ENCODE measurements around the gene ASTN2. TPM values are rescaled to one million over a fixed set of nuclear protein-coding genes. Genes with fewer than 3 reads are reported as not detected.

ASTN2 gene
- total RNA-seq, 3 donors from 2014 or later, result 1.7 to 1.8 (median 1.7) TPM

DNA sequence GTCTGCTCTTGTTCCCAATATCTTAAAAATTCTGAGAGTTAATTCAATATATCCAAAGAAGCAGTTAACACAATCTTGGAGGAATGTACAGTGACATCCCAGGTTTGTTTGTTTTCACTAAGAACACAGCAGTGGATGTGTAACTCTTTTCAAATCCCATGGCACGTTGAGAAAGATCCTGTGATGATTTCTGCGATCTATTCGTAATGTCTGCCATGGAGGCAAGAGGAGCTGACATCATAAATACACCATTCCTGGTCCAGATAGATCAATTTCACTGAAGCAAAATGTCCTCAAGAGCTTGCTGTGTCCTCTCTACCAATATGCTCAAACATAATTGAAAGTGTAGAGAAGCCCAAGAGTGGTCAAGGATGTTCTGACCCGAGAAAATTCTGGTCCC is 980.5 kb downstream of the ASTN2 start:
- H3K4me1 Mint-ChIP-seq (ENCODE audit: low read depth), result no peaks in the 10 kb centered on the region
- H3K36me3 Mint-ChIP-seq (ENCODE audit: insufficient read depth), result peaks cover 16% of the 10 kb centered on the region
- H3K27me3 Mint-ChIP-seq (ENCODE audit: low read depth), result no peaks in the 10 kb centered on the region
- DNase-seq (no peak), ATAC-seq (no peak)
- no peak overlapping the region for H3K4me3 Mint-ChIP-seq
- no peaks in the 10 kb centered on the region for H3K9me3 Mint-ChIP-seq

- peaks cover 13% of the 10 kb centered on the region for H3K36me3 Mint-ChIP-seq (ENCODE audit: insufficient read depth)
- H3K9me3 Mint-ChIP-seq, result no peaks in the 10 kb centered on the region
Observed at GRCh38 chr9:116432051-116432450, 982.8 kb downstream of the ASTN2 start.

DNA sequence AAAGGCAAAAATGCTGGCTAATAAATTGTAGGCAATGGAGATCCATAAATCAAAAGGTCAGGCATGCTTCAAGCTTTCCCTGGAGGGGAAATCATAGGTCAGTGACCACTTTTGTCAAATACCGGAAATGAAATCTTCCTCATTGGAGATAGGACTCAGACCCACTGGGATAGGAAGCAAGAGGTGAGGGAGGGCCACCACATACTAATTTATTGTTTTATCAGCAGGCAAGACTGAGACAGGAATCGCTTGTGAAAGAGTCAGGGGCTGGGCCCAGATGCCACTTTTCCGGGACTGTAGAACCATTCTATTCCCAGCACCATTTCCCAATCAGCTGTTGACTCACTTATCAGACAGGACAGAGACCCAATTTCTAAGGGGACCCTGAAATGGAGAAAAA is 984.0 kb downstream of the ASTN2 start:
- H3K9me3 Mint-ChIP-seq, result no peaks in the 10 kb centered on the region
- H3K27me3 Mint-ChIP-seq (ENCODE audit: low read depth), result no peaks in the 10 kb centered on the region
- ATAC-seq, result no peak
- H3K4me3 Mint-ChIP-seq, result no peak overlapping the region
- DNase-seq, result no peak
- H3K4me1 Mint-ChIP-seq (ENCODE audit: low read depth), result no peaks in the 10 kb centered on the region
- peaks cover 11% of the 10 kb centered on the region for H3K36me3 Mint-ChIP-seq (ENCODE audit: insufficient read depth)

More at GRCh38 chr9:116432051-116432450, 982.8 kb downstream of the ASTN2 start:
- DNase-seq (no peak), ATAC-seq (no peak)
- H3K4me1 Mint-ChIP-seq (ENCODE audit: low read depth), result no peaks in the 10 kb centered on the region
- H3K4me3 Mint-ChIP-seq, result no peak overlapping the region
- no peaks in the 10 kb centered on the region for H3K27me3 Mint-ChIP-seq (ENCODE audit: low read depth)

- Mint-ChIP-seq H3K36me3 (ENCODE audit: insufficient read depth) (peaks cover 18% of the 10 kb centered on the region), H3K9me3 (no peaks in the 10 kb centered on the region), H3K27me3 (ENCODE audit: low read depth) (no peaks in the 10 kb centered on the region), H3K4me3 (no peak overlapping the region), H3K4me1 (ENCODE audit: low read depth) (no peaks in the 10 kb centered on the region)
- ATAC-seq (no peak), DNase-seq (no peak)
Observed at GRCh38 chr9:116425244-116425643, 989.6 kb downstream of the ASTN2 start.

DNA sequence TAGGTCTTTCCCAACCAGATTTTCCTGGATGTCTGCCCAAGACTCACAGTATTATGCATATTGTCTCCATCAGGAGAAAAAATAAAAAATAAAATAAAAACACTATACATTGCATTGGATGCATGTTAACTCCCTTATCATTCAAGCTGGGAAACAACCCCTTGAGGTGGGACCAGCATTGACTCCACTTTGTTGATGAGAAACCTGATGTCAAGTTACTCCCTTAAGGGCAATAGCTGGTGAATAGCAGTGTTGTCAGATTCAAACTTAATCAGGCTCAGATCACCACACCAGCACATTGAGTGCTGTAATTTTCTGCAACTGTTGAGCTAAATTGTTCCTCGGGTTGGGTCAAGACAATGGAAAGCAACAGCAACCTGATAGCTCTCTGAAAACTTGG is 991.7 kb downstream of the ASTN2 start:
- no peak overlapping the region for H3K4me3 Mint-ChIP-seq
- DNase-seq, result no peak
- H3K36me3 Mint-ChIP-seq (ENCODE audit: insufficient read depth), result peaks cover 17% of the 10 kb centered on the region
- ATAC-seq, result no peak
- no peaks in the 10 kb centered on the region for H3K4me1 Mint-ChIP-seq (ENCODE audit: low read depth)
- H3K9me3 Mint-ChIP-seq, result no peaks in the 10 kb centered on the region
- H3K27me3 Mint-ChIP-seq (ENCODE audit: low read depth), result no peaks in the 10 kb centered on the region

DNA sequence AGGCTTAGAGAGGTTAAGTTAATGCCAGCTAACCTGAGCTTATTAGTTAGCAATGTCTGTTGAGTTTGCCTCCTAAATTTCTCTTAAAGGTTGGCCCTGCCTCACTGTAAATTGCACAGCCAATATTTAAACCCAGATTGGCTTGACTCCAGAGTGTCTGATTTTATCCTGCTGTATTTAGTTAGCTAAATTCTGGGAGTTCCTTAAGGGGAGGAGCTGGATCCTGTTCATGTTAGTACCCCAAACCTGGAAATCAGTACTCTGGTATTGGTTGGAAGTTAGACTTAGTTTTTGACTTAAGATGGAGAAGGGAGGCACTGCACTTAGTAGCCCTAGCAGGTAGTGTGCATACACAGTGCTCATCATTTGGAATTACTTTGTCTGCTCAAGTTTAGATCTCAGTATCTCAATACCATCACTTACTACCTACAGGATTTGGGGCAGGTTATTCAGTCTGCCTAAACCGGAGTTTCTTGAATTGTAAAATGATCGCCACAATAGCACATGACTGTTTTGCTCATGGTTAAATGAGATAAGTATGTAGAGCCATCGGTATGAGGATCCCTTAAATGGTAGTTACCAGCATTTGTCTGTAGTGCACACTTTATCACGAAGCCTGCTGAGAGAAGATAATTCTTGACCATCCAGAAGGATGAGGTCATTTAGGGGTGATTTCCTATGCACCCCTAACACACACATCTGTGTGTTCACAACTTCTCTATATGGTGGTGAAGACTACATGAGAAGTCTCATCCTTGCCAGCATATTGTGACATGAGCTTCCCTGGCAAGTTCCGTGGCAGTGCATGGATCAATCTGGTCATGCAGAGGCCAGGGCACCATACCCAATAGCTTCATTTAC is 992.5 kb downstream of the ASTN2 start:
- no peaks in the 10 kb centered on the region for H3K4me1 Mint-ChIP-seq (ENCODE audit: low read depth)

DNA sequence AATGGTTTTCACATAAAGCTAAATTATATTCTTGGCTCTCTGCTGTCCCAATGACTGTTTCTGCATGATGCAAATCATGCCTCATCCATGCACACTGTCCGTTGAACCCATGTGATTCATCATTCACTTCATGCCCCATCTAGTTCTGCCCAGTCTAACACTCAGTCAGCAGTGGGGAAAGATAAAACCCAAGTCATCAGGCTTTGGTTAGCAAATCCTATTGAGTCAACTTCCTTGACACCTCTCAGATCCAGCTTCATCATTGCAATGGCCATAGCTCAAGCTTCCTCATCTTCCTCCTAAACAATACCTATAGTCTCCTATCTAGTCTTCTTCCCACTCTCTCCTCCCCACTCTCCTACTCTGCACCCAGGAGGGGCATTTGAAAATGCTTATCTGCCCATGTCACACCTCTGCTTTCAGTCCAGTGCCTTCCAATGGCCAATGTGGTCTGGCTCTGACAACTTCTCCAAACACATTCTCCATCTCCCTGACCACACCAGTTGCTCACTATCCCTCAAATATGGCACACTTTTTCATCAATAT is 993.8 kb downstream of the ASTN2 start:
- ATAC-seq, result no peak

More for the DNA sequence above, 992.5 kb downstream of the ASTN2 start:
- Mint-ChIP-seq H3K36me3 (ENCODE audit: insufficient read depth) (peaks cover 16% of the 10 kb centered on the region), H3K9me3 (no peaks in the 10 kb centered on the region), H3K27me3 (ENCODE audit: low read depth) (no peaks in the 10 kb centered on the region), H3K4me3 (no peak overlapping the region)
- ATAC-seq (no peak), DNase-seq (no peak)

DNA sequence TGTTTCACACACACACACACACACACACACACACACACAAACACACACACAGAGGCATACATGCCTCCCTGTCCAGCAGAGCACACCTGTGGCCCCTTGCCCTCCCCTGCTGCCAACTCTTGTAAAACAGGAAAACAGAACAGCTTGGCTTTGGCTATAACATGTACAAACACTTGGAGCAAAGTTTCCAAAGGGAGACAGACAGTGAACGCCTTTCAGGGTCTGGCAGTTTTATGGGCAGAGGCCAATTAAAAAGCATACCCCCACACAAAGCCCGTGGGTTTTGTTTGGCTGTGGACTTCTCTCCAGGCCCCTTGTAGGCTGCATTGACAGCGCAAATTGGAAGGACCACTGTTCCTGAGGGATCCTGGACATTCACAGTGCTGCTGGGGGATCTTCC is 995.7 kb downstream of the ASTN2 start:
- Mint-ChIP-seq H3K27me3 (ENCODE audit: low read depth) (no peaks in the 10 kb centered on the region), H3K4me3 (no peak overlapping the region), H3K36me3 (ENCODE audit: insufficient read depth) (peaks cover 13% of the 10 kb centered on the region), H3K4me1 (ENCODE audit: low read depth) (no peaks in the 10 kb centered on the region), H3K9me3 (no peaks in the 10 kb centered on the region)
- DNase-seq (no peak), ATAC-seq (no peak)

More for the DNA sequence above, 993.8 kb downstream of the ASTN2 start:
- DNase-seq, result no peak
- Mint-ChIP-seq H3K4me3 (no peak overlapping the region), H3K9me3 (no peaks in the 10 kb centered on the region), H3K27me3 (ENCODE audit: low read depth) (no peaks in the 10 kb centered on the region), H3K4me1 (ENCODE audit: low read depth) (no peaks in the 10 kb centered on the region), H3K36me3 (ENCODE audit: insufficient read depth) (peaks cover 16% of the 10 kb centered on the region)

GRCh38 chr9:116417464-116417863 is 997.4 kb downstream of the ASTN2 start:
- peaks cover 13% of the 10 kb centered on the region for H3K36me3 Mint-ChIP-seq (ENCODE audit: insufficient read depth)
- H3K9me3 Mint-ChIP-seq, result no peaks in the 10 kb centered on the region
- DNase-seq (no peak), ATAC-seq (no peak)
- H3K4me3 Mint-ChIP-seq, result no peak overlapping the region
- H3K27me3 Mint-ChIP-seq (ENCODE audit: low read depth), result no peaks in the 10 kb centered on the region
- H3K4me1 Mint-ChIP-seq (ENCODE audit: low read depth), result no peaks in the 10 kb centered on the region

GRCh38 chr9:116416421-116416820 is 998.4 kb downstream of the ASTN2 start:
- Mint-ChIP-seq H3K4me1 (ENCODE audit: low read depth) (no peaks in the 10 kb centered on the region), H3K9me3 (no peaks in the 10 kb centered on the region), H3K27me3 (ENCODE audit: low read depth) (no peaks in the 10 kb centered on the region), H3K36me3 (ENCODE audit: insufficient read depth) (peaks cover 13% of the 10 kb centered on the region), H3K4me3 (no peak overlapping the region)
- no peak for DNase-seq
- ATAC-seq, result no peak

DNA sequence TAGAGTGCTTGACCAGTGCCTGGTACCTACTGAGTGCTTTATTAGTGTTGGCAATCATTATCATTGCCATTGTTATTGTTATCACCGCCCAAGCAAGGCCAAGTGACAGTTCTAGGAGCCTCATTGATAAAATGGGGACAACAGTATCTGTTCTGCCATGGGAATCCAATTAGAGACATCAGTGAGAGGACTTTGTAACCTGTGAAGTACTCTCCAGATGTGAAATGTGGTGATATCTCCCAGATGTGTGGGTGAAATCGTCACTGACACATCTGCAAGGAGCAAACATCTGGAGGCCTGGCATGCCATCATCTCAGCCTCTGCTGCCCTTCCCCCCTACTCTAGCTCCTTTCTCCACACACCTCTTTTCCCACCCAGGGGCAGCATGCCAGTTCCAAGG is 1000.5 kb downstream of the ASTN2 start:
- Mint-ChIP-seq H3K27me3 (ENCODE audit: low read depth) (no peaks in the 10 kb centered on the region), H3K36me3 (ENCODE audit: insufficient read depth) (peaks cover 9% of the 10 kb centered on the region), H3K4me1 (ENCODE audit: low read depth) (no peaks in the 10 kb centered on the region), H3K9me3 (no peaks in the 10 kb centered on the region), H3K4me3 (no peak overlapping the region)
- no peak for ATAC-seq
- DNase-seq, result no peak

- no peaks in the 10 kb centered on the region for H3K9me3 Mint-ChIP-seq
- peaks cover 4% of the 10 kb centered on the region for H3K36me3 Mint-ChIP-seq (ENCODE audit: insufficient read depth)
- no peaks in the 10 kb centered on the region for H3K4me1 Mint-ChIP-seq (ENCODE audit: low read depth)
- no peaks in the 10 kb centered on the region for H3K27me3 Mint-ChIP-seq (ENCODE audit: low read depth)
- H3K4me3 Mint-ChIP-seq, result no peak overlapping the region
- DNase-seq (no peak), ATAC-seq (no peak)
Observed at GRCh38 chr9:116411506-116411905, 1003.4 kb downstream of the ASTN2 start.

- no peaks in the 10 kb centered on the region for H3K9me3 Mint-ChIP-seq
- no peak overlapping the region for H3K4me3 Mint-ChIP-seq
- DNase-seq (no peak), ATAC-seq (no peak)
- no peaks in the 10 kb centered on the region for H3K4me1 Mint-ChIP-seq (ENCODE audit: low read depth)
- H3K36me3 Mint-ChIP-seq (ENCODE audit: insufficient read depth), result peaks cover 4% of the 10 kb centered on the region
- H3K27me3 Mint-ChIP-seq (ENCODE audit: low read depth), result no peaks in the 10 kb centered on the region
Observed at GRCh38 chr9:116409638-116410037, 1005.2 kb downstream of the ASTN2 start.

- ATAC-seq, result no peak
Observed at GRCh38 chr9:116409129-116409528, 1005.7 kb downstream of the ASTN2 start.

DNA sequence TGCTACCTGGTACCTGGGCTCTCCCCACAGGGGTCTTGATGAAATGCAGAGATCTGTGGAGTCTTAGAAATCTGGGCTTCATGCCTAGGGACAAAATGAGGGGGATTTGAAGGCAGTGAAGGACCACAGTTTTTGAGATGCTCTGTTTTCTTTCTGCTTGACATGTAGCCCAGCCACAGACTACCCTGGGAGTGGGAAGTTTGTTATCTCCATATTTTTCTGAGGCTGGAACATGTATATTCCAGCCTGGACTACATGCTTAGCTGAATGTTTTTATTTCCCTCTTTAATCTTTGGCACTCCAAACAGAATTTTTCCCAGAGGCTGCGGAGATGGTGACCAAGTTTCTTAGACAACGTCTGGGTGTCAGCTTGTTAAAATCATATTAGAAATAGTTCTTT is 1008.4 kb downstream of the ASTN2 start:
- H3K27me3 Mint-ChIP-seq (ENCODE audit: low read depth), result no peaks in the 10 kb centered on the region
- ATAC-seq, result no peak
- H3K9me3 Mint-ChIP-seq, result no peaks in the 10 kb centered on the region

More at GRCh38 chr9:116409129-116409528, 1005.7 kb downstream of the ASTN2 start:
- Mint-ChIP-seq H3K36me3 (ENCODE audit: insufficient read depth) (peaks cover 4% of the 10 kb centered on the region), H3K4me3 (no peak overlapping the region), H3K27me3 (ENCODE audit: low read depth) (no peaks in the 10 kb centered on the region), H3K4me1 (ENCODE audit: low read depth) (no peaks in the 10 kb centered on the region), H3K9me3 (no peaks in the 10 kb centered on the region)
- no peak for DNase-seq

More for the DNA sequence above, 1008.4 kb downstream of the ASTN2 start:
- H3K36me3 Mint-ChIP-seq (ENCODE audit: insufficient read depth), result peaks cover 4% of the 10 kb centered on the region
- H3K4me3 Mint-ChIP-seq, result no peak overlapping the region
- H3K4me1 Mint-ChIP-seq (ENCODE audit: low read depth), result no peaks in the 10 kb centered on the region
- DNase-seq, result no peak
